HG03571 (cell line): ENCODE measurements around the gene ADAMTSL4.
"Not testable (repeated sequence)": the region's sequence is repeated elsewhere in the genome, so short reads cannot be mapped to it uniquely, and the experiment has no call there.

Source experiments
- ATAC-seq: cut with Tn5 transposase; IDR thresholded peaks from one replicate; pipeline ENCODE4 v1.9.1; 2021; ENCODE audit not compliant: unreplicated experiment

The ADAMTSL4 gene

GRCh38 chr1:150565240-150565991 lies 16.2 kb downstream of the ADAMTSL4 start:
- not testable (repeated sequence) for ATAC-seq

GRCh38 chr1:150566589-150567340 lies 17.6 kb downstream of the ADAMTSL4 start:
- ATAC-seq: no peak

- ATAC-seq: peak; percentile 25
These were observed 18.1 kb downstream of the ADAMTSL4 start for GRCh38 chr1:150567341-150567716.

- ATAC-seq: peak; percentile 8
These were observed 18.7 kb downstream of the ADAMTSL4 start for GRCh38 chr1:150567717-150568593.

- no peak for ATAC-seq
These were observed 19.4 kb downstream of the ADAMTSL4 start for GRCh38 chr1:150568594-150568966.

GRCh38 chr1:150572918-150573647 lies 23.9 kb downstream of the ADAMTSL4 start:
- ATAC-seq: no peak

GRCh38 chr1:150573648-150574071 lies 24.5 kb downstream of the ADAMTSL4 start:
- ATAC-seq: not testable (repeated sequence)

GRCh38 chr1:150574260-150575071 lies 25.3 kb downstream of the ADAMTSL4 start:
- ATAC-seq: no peak

- ATAC-seq: no peak
These were observed 25.9 kb downstream of the ADAMTSL4 start for GRCh38 chr1:150575072-150575489.

- no peak for ATAC-seq
These were observed 26.5 kb downstream of the ADAMTSL4 start for GRCh38 chr1:150575518-150576366.

- ATAC-seq: no peak
These were observed 27.1 kb downstream of the ADAMTSL4 start for GRCh38 chr1:150576367-150576711.

GRCh38 chr1:150576794-150577556 lies 27.8 kb downstream of the ADAMTSL4 start:
- ATAC-seq: no peak

- ATAC-seq: no peak
These were observed 28.5 kb downstream of the ADAMTSL4 start for GRCh38 chr1:150577557-150578271.

GRCh38 chr1:150578272-150579109 lies 29.3 kb downstream of the ADAMTSL4 start:
- ATAC-seq: no peak

- ATAC-seq: peak; percentile 91
These were observed 30.1 kb downstream of the ADAMTSL4 start, which contains the start of gene MCL1 for GRCh38 chr1:150579110-150579944. Gene MCL1 (minus strand): TSS chr1:150579610. CDS start chr1:150579530, 80 bp downstream.
